Activated CD4-positive, alpha-beta memory T cell treated with anti-CD3 and anti-CD28 coated beads for 36 hours (primary cell): ENCODE results near the gene USE1. TPM values are rescaled to one million over a fixed set of nuclear protein-coding genes. Genes with fewer than 3 reads are reported as not detected.

ENCODE experiments used
- CTCF ChIA-PET: fragments of 350-600 bp; sonication (Branson Sonifier 250); formaldehyde crosslinking; loops from one replicate; lab custom pipeline; 2021; ENCODE audit warnings: antibody characterized with exemption, inconsistent platforms; lab: Charles Lee
- POLR2A ChIA-PET: fragments of 350-600 bp; sonication (Branson Sonifier 250); formaldehyde crosslinking; loops from one replicate; lab custom pipeline; 2021; ENCODE audit warnings: antibody characterized with exemption; lab: Charles Lee
- DNase-seq: peaks from one replicate; pipeline ENCODE4 v3.0.0-alpha.2; 2020
- H3K27ac Mint-ChIP-seq: one replicate; pipeline ENCODE4 v1.8.0; 2021; ENCODE audit warnings: mixed read lengths
- H3K27me3 Mint-ChIP-seq: one replicate; pipeline ENCODE4 v1.8.0; 2021; ENCODE audit warnings: mixed read lengths
- H3K36me3 Mint-ChIP-seq: one replicate; pipeline ENCODE4 v1.8.0; 2021; ENCODE audit warnings: mixed read lengths
- H3K4me1 Mint-ChIP-seq: one replicate; pipeline ENCODE4 v1.8.0; 2021; ENCODE audit warnings: low read depth, mixed read lengths
- H3K4me3 Mint-ChIP-seq: one replicate; pipeline ENCODE4 v1.8.0; 2021; ENCODE audit warnings: mild to moderate bottlenecking, mixed read lengths
- H3K9me3 Mint-ChIP-seq: one replicate; pipeline ENCODE4 v1.8.0; 2021; ENCODE audit warnings: mixed read lengths
- intact Hi-C: fragments of 100-400 bp; cut with micrococcal nuclease; formaldehyde crosslinking; loops from one replicate; pipeline ENCODE4 v1.15.1; 2023
- total RNA-seq, 2 experiments: library from RNA; stranded (reverse); gene quantifications; one replicate each; pipeline ENCODE4 v1.2.3, GENCODE V29; 2021

Gene USE1, protein sequence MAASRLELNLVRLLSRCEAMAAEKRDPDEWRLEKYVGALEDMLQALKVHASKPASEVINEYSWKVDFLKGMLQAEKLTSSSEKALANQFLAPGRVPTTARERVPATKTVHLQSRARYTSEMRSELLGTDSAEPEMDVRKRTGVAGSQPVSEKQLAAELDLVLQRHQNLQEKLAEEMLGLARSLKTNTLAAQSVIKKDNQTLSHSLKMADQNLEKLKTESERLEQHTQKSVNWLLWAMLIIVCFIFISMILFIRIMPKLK
- total RNA-seq: 10 to 100 TPM; 24.6 to 28.5 TPM

DNA sequence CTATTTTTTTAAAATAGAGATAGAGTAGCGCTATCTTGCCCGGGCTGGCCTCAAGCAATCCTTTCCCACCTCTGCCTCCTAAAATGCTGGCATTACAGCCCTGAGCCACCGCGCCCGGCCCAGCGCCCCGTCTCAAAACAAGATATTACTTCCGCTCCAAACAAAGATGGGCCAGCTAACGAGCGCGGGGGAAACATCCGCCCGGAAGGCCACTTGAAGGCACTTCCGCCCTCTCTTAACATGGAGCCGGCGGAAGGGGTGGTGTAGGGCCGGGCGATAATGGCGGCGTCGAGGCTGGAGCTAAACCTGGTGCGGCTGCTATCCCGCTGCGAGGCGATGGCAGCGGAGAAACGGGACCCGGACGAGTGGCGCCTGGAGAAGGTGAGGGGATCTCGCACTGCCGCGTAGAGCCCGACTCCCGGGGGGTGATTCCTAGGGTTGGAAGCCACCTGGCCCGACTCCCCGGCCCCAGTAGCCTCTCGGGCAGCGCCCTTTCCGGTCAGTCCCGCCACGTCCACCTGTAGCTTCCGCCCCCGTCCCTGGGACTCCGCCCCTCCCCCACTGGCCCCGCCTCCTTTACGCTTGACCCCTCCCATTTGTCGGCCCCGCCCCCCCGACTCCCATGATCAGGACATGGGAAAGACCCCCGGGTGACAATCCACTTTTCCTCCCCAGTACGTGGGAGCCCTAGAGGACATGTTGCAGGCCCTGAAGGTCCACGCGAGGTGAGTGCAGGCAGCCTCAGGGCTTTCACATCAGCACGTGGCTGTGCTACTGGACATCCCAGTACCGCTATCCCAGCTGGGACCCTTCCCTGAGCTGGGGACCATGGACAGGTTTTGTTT lies at the start of gene USE1:
Gene USE1 (plus strand): TSS at position 231 of the 845 bp plus-strand sequence. CDS start 49 bp downstream, at position 280.
- peaks cover 28% of the 10 kb centered on the region for H3K36me3 Mint-ChIP-seq
- intact Hi-C loops: loop anchor here (1.0 to 5.0 kb wide), 4 partner anchors 11 to 140 kb away; partner anchors contain the start of genes HAUS8, MYO9B and OCEL1
- peak; percentile 92 for DNase-seq
- ChIA-PET CTCF (interaction anchor here (0.6 to 1.7 kb wide), 3 partner anchors 10 to 47 kb away, joined by 3 to 5 read pairs (median 3); no protein-coding TSS in a partner anchor), POLR2A (interaction anchor here (0.7 to 3.3 kb wide), 7 partner anchors 11 to 141 kb away, joined by 3 to 25 read pairs (median 5); partner anchors contain the start of genes BABAM1 and OCEL1)
- no peaks in the 10 kb centered on the region for H3K27me3 Mint-ChIP-seq
- peak within 1 kb of the TSS; percentile 84 for H3K4me3 Mint-ChIP-seq
- peak within 1 kb of the TSS; percentile 96 for H3K27ac Mint-ChIP-seq
- peaks cover 16% of the 10 kb centered on the region for H3K4me1 Mint-ChIP-seq
- H3K9me3 Mint-ChIP-seq: no peaks in the 10 kb centered on the region

DNA sequence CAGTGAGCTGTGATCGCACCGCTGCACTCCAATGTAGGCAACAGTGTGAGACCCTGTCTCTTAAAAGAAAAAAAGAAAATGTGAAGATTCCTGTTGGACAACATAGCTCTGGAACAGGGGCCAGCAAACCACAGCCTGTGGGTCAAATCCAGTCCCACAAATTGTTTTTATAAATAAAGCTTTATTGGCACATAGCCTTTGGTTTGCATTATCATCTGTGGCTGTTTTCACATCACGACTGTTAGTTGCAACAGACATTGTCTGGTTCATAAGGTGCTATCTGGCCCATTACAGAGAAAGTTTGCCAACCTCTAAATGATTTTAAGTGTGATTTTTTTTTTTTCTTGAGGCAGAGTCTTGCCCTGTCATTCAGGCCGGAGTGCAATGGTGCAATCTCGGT lies 49.4 kb upstream of the USE1 start:
- ChIA-PET POLR2A (interaction anchor here (0.7 kb wide), 1 partner anchor 222 kb away, joined by 3 read pairs; no protein-coding TSS in a partner anchor), CTCF (no interaction called here)
- H3K27me3 Mint-ChIP-seq: no peaks in the 10 kb centered on the region
- H3K4me1 Mint-ChIP-seq: peaks cover 2% of the 10 kb centered on the region
- intact Hi-C loops: no loop called here
- DNase-seq: no peak
- H3K9me3 Mint-ChIP-seq: peaks cover 8% of the 10 kb centered on the region
- no peak overlapping the region for H3K27ac Mint-ChIP-seq
- peaks cover 43% of the 10 kb centered on the region for H3K36me3 Mint-ChIP-seq
- no peak overlapping the region for H3K4me3 Mint-ChIP-seq

DNA sequence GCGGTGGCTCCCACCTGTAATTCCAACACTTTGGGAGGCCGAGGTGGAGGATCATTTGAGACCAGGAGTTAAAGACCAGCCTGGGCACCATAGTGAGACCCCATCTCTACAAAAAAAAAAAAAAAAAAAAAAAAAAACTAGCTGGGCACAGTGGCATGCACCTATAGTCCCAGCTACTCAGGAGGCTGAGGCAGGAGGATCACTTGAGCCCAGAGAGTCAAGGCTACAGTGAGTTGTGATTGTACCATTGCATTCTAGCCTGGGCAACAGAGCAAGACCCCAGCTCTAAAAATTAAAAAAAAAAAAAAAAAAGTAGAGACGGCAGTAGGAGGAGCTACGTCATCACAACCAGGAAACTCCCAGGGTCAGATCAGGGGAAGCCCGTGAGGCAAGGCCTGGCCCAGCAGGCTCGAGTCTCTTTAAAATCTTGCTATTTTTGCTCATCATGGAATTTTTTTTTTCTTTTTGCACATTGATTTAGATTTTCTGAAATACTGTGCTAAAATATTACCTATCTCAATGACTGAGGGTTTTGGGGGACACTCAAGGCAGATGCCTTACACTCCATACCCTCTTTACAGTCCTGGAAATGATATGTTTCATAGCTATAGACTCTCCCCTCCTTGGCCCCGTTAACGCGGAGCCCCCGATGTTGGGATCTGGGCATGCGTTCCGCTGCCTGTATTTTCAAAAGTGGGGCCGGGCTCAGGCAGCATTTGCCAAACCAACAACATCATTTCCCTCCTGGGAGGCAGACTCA lies 44.4 kb upstream of the USE1 start:
- peaks cover 17% of the 10 kb centered on the region for H3K4me1 Mint-ChIP-seq
- no peak overlapping the region for H3K4me3 Mint-ChIP-seq
- intact Hi-C loops: no loop called here
- H3K27ac Mint-ChIP-seq: peak overlapping the region; percentile 74
- peaks cover 45% of the 10 kb centered on the region for H3K36me3 Mint-ChIP-seq
- POLR2A ChIA-PET: no interaction called here
- peak; percentile 61 for DNase-seq
- H3K9me3 Mint-ChIP-seq: no peaks in the 10 kb centered on the region
- CTCF ChIA-PET: no interaction called here
- H3K27me3 Mint-ChIP-seq: no peaks in the 10 kb centered on the region

DNA sequence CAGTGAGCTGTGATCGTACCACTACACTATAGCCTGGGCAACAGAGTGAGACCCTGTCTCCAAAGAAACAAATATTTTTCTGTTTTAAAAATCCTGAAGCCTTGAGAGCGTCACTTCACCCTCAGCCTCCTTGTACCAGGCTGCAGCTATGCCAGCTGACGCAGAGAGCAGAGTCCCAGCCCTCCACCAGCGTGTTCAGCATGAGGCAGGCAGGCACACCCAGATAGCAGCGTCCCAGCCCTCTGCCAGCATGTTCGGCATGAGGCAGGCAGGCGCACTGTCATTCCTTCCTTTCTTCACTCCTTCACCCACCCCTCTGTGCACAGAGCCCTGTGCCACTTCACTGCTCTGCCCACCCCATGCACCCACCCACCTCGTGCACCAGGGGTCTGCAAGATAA lies 43.3 kb upstream of the USE1 start:
- intact Hi-C loops: no loop called here
- no peaks in the 10 kb centered on the region for H3K9me3 Mint-ChIP-seq
- ChIA-PET POLR2A (no interaction called here), CTCF (no interaction called here)
- peaks cover 17% of the 10 kb centered on the region for H3K4me1 Mint-ChIP-seq
- H3K36me3 Mint-ChIP-seq: peaks cover 46% of the 10 kb centered on the region
- H3K4me3 Mint-ChIP-seq: no peak overlapping the region
- no peak for DNase-seq
- H3K27ac Mint-ChIP-seq: peak overlapping the region; percentile 18
- no peaks in the 10 kb centered on the region for H3K27me3 Mint-ChIP-seq

DNA sequence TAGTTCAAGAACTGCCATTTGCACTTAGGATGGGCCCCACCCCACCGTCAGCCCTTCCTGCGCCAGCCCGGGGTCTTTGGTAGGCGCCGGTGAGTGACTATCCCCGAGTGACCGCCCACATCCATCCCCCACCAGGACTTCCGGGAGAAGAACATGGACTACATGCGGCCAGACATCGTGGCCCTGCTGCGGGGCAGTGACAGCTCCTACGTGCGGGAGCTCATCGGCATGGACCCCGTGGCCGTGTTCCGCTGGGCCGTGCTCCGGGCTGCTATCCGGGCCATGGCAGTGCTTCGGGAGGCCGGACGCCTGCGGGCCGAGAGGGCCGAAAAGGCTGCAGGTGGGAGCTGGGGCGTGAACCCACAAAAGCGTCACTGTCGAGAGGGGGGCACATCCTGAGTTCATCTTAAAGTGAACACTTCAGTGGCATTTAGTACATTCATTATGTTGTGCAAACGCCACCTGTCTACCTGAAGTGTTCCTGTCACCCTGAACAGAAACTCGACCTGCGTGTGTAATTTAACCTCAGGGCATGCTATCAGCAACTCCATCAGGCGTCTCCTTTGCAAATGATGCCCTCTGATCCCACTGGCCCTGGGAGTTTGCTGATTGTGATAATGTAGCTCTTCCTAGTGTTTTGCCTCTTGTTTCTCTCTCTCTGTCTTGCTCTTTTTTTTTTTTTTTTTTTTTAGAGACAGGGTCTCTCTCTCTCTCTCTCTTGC lies 42.4 kb upstream of the USE1 start:
- POLR2A ChIA-PET: interaction anchor here (0.6 kb wide), 2 partner anchors 14 to 822 kb away, joined by 3 read pairs; no protein-coding TSS in a partner anchor
- H3K36me3 Mint-ChIP-seq: peaks cover 44% of the 10 kb centered on the region
- peaks cover 17% of the 10 kb centered on the region for H3K4me1 Mint-ChIP-seq
- H3K27ac Mint-ChIP-seq: peak overlapping the region; percentile 51
- DNase-seq: no peak
- intact Hi-C loops: no loop called here
- H3K9me3 Mint-ChIP-seq: no peaks in the 10 kb centered on the region
- H3K4me3 Mint-ChIP-seq: no peak overlapping the region
- CTCF ChIA-PET: interaction anchor here (1.6 kb wide), 1 partner anchor 12 kb away, joined by 3 read pairs; no protein-coding TSS in a partner anchor
- no peaks in the 10 kb centered on the region for H3K27me3 Mint-ChIP-seq

DNA sequence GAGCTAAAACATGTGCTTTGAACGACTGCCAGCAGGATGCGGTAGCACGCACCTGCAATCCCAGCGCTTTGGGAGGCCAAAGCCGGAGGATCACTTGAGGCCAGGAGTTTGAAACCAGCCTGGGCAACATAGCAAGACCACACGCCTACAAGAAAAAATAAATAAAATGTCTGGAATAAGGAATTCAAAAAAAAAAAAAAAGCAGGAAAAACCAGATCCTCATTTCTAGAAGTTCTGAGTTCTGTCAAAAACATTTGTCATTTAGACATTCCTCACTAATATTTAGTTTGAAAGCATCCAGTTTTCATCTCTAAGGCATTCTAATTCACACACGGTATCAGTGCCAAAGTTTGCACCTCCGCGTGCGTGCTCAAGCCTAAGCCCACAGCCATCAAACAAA lies 36.9 kb upstream of the USE1 start:
- DNase-seq: no peak
- intact Hi-C loops: no loop called here
- Mint-ChIP-seq H3K4me1 (peaks cover 7% of the 10 kb centered on the region), H3K27me3 (no peaks in the 10 kb centered on the region), H3K27ac (no peak overlapping the region), H3K4me3 (no peak overlapping the region), H3K9me3 (no peaks in the 10 kb centered on the region), H3K36me3 (peaks cover 18% of the 10 kb centered on the region)
- POLR2A ChIA-PET: no interaction called here
- CTCF ChIA-PET: no interaction called here

DNA sequence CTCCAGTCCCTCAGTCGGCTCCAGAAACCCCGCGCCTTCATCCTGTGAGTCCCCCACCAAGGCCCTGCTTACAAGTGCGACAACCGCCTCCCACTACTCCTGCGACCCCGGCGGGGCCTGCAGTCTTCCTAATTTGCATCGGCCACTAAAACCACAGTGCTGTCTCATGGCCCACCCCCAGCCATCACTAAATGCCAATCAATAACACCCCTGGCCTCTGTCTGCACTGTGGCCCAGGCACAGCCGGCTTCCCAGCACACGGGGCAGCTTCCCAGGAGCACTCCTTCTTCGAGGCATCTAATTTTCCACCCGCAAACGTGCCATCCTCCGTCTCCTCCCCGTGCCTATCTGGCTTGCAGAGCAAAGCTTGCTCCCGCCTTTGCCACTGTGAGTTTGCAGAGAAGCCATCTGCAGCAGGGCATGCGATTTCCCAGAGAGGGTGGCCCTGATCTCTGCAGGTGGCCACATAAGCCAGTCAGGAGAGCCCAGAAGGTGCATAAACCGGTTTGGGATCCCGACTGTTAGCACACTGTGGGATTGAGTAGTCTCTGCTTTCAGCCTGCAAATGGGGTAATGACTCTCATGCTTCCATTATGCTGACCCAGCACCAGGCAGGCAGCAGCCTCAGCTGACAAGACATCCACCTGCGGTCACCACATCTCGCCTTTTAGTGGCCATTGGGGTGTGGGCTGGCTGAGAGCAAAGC lies 34.0 kb upstream of the USE1 start:
- ChIA-PET POLR2A (no interaction called here), CTCF (no interaction called here)
- peaks cover 19% of the 10 kb centered on the region for H3K4me1 Mint-ChIP-seq
- no peak overlapping the region for H3K4me3 Mint-ChIP-seq
- intact Hi-C loops: loop anchor here (5.0 kb wide), 1 partner anchor 54 kb away; no protein-coding TSS in a partner anchor
- peaks cover 18% of the 10 kb centered on the region for H3K36me3 Mint-ChIP-seq
- no peaks in the 10 kb centered on the region for H3K9me3 Mint-ChIP-seq
- DNase-seq: no peak
- H3K27ac Mint-ChIP-seq: no peak overlapping the region
- no peaks in the 10 kb centered on the region for H3K27me3 Mint-ChIP-seq

DNA sequence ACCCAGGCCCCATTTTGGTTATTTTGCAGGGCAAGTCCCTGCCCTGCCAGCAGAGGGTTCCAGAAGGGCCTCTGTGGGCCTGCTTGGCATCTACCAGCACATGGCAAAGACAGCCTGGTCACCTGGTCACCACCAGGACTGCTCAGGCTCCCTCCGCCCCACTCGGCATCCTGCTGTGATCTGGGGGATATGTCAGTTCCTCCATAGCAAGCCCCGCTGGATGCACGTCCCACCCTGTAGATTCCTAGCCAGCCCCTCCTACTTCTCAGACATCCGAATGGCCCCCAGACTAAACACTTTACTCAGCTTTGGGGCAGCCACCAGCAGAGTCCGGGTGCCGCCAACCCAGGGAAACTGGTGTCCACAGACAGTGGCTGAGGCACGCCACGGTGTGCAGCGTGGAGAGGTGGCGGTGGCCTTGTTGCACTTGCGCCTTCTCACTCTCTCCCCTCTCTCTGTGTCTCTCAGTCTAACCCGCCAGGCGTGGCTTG lies 31.8 kb upstream of the USE1 start:
- ChIA-PET POLR2A (interaction anchor here (1.0 to 1.5 kb wide), 2 partner anchors 43 to 712 kb away, joined by 3 to 6 read pairs; partner anchors contain the start of gene OCEL1), CTCF (interaction anchor here (1.2 to 2.0 kb wide), 3 partner anchors 14 to 100 kb away, joined by 4 to 9 read pairs (median 6); no protein-coding TSS in a partner anchor)
- Mint-ChIP-seq H3K4me3 (peak overlapping the region; percentile 70), H3K27me3 (no peaks in the 10 kb centered on the region), H3K36me3 (peaks cover 23% of the 10 kb centered on the region), H3K9me3 (no peaks in the 10 kb centered on the region), H3K27ac (peak overlapping the region; percentile 89), H3K4me1 (peaks cover 19% of the 10 kb centered on the region)
- intact Hi-C loops: loop anchor here (5.0 kb wide), 1 partner anchor 56 kb away; no protein-coding TSS in a partner anchor
- peak; percentile 51 for DNase-seq

DNA sequence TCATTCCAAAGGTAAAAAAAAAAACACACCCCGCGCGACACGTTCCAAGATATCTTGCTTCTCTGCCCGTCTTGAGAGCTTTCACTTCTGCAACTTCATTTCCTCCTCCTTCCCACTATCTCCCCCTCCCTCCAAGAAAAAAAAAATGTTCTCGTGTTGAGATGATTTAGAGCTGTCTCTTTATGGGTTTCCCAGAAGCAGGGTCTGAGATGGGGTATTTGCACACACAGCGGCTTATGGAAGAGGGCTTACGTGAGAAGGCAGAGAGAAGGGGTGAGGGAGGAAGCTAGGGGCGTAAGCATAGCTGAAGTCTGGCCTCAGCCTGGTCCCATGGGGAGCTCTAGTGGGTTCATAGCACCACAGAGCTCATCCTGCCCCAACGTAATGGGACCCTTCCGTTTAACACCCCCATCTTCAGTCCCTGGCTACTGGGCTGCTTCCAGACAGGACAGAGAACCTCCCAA lies 31.3 kb upstream of the USE1 start:
- POLR2A ChIA-PET: interaction anchor here (1.0 to 1.5 kb wide), 4 partner anchors 43 to 713 kb away, joined by 3 to 6 read pairs (median 5); partner anchors contain the start of gene OCEL1
- Mint-ChIP-seq H3K4me3 (peak overlapping the region; percentile 70), H3K36me3 (peaks cover 23% of the 10 kb centered on the region), H3K27ac (peak overlapping the region; percentile 89), H3K9me3 (no peaks in the 10 kb centered on the region), H3K4me1 (peaks cover 19% of the 10 kb centered on the region), H3K27me3 (no peaks in the 10 kb centered on the region)
- CTCF ChIA-PET: interaction anchor here (0.6 to 2.0 kb wide), 9 partner anchors 11 to 206 kb away, joined by 3 to 9 read pairs (median 4); partner anchors contain the start of genes HAUS8 and MYO9B
- intact Hi-C loops: loop anchor here (1.0 to 5.0 kb wide), 3 partner anchors 31 to 104 kb away; partner anchors contain the start of gene USE1
- DNase-seq: peak; percentile 32

DNA sequence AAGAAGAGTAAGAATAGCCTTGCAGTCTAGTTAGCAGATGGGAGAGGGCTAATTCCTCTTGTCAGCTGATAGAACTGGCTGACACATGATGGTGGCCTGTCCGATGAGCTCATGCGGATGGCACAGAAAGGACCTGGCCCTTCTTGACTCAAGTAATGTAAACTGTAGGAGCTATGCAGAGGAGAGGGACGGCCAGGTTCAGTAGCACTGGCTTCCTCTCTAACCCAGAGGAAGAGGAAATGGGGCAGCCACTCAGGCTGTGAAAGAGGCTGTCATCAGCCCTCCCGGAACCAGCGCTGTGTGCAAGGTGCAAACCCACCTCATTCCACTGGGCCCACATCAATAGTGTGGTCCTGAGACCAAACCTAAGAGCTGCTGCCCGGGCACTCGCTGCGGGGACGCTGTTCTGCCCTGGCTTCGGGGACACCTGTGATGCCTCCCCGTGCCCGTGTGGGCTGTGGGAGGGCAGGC lies 30.8 kb upstream of the USE1 start:
- Mint-ChIP-seq H3K27ac (peak overlapping the region; percentile 89), H3K27me3 (no peaks in the 10 kb centered on the region), H3K9me3 (no peaks in the 10 kb centered on the region), H3K36me3 (peaks cover 26% of the 10 kb centered on the region), H3K4me1 (peaks cover 19% of the 10 kb centered on the region), H3K4me3 (peak overlapping the region; percentile 70)
- intact Hi-C loops: loop anchor here (1.0 to 5.0 kb wide), 3 partner anchors 31 to 104 kb away; partner anchors contain the start of gene USE1
- CTCF ChIA-PET: interaction anchor here (0.6 to 2.0 kb wide), 9 partner anchors 11 to 205 kb away, joined by 3 to 9 read pairs (median 4); partner anchors contain the start of genes HAUS8 and MYO9B
- POLR2A ChIA-PET: interaction anchor here (1.0 to 1.5 kb wide), 4 partner anchors 42 to 713 kb away, joined by 3 to 6 read pairs (median 5); partner anchors contain the start of gene OCEL1
- peak; percentile 68 for DNase-seq
